Measurements from ENCODE around the gene PMVK. TPM values are rescaled to one million over a fixed set of nuclear protein-coding genes. Genes with fewer than 3 reads are reported as not detected.

Gene PMVK
- total RNA-seq, 3 donors from 2014 or later: 15.0 to 16.7 (median 16.4) TPM

DNA sequence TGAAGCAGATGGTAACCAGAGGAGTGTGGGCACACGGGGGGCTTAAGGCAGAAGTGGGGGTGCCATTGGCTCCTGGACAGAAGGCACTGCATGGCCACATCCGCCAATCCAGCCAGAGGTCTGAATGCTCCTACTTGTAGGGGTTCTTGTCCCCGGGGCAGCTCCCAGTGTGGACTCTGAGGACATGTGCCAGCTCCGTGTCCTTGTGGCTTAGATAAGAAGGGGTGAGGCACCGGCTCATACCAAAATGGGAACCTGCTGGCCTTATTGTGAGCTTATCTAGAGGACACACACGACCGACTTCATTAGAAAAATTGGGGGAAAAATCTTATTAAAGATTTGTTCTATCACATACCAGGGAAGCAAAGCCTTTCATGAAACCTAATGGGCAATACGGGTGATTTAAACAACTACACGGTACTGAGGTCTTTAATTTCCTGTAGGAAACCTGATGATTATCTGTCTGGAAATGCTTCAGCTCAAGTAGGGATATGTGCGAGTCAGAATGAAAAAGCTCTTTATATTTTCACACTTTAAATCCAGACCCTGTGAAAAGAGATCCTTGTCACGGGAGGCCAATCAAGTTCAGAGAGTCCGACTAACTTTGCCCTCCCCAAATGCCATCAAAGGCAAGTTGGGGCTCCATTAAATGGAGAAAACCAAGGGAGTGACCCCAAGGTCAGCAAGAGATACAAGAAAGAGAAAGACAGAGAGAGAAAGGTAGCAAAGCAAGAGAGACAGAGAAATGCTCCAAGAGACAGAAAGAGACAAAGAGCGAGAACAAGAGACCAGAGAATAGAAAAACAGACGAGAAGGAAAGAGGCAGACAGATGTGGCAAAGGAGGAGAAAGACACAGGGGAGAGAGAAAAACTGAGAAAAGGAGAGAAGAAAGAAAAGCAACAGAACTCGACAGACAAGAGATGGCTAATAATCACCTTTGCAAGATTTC is 52.3 kb downstream of the PMVK start:
- DNase-seq (ENCODE audit: low spot score in 2 of 2): no peak
- no peak for TF ChIP-seq POLR2A (IDR thresholded peaks at IDR 0.05)
- no peak for TF ChIP-seq CTCF (IDR thresholded peaks at IDR 0.05)
- no peak for TF ChIP-seq POLR2AphosphoS5 (IDR thresholded peaks at IDR 0.05)
- no peak overlapping the region for H3K4me3 ChIP-seq
- no peaks in the 10 kb centered on the region for H3K27me3 ChIP-seq
- intact Hi-C loops (cut with DNase I; ENCODE audit: low total_unique reads): loop anchor here (1.0 kb wide), 1 partner anchor 45 kb away; no protein-coding TSS in a partner anchor
- H3K36me3 ChIP-seq: no peaks in the 10 kb centered on the region
- no peak overlapping the region for H3K27ac ChIP-seq
- H3K9me3 ChIP-seq: no peaks in the 10 kb centered on the region
- no peaks in the 10 kb centered on the region for H3K4me1 ChIP-seq

- H3K27me3 ChIP-seq: no peaks in the 10 kb centered on the region
- intact Hi-C loops (cut with DNase I; ENCODE audit: low total_unique reads): no loop called here
- no peaks in the 10 kb centered on the region for H3K9me3 ChIP-seq
- TF ChIP-seq POLR2AphosphoS5 (IDR thresholded peaks at IDR 0.05) (no peak), CTCF (IDR thresholded peaks at IDR 0.05) (no peak), POLR2A (IDR thresholded peaks at IDR 0.05) (no peak)
- no peak overlapping the region for H3K27ac ChIP-seq
- no peaks in the 10 kb centered on the region for H3K36me3 ChIP-seq
- H3K4me1 ChIP-seq: no peaks in the 10 kb centered on the region
- no peak overlapping the region for H3K4me3 ChIP-seq
- DNase-seq (ENCODE audit: low spot score in 2 of 2): no peak
These were observed 54.5 kb downstream of the PMVK start for GRCh38 chr1:154881820-154882535.

GRCh38 chr1:154880671-154881070 is 55.8 kb downstream of the PMVK start:
- H3K9me3 ChIP-seq: no peaks in the 10 kb centered on the region
- TF ChIP-seq POLR2AphosphoS5 (IDR thresholded peaks at IDR 0.05) (no peak), POLR2A (IDR thresholded peaks at IDR 0.05) (no peak), CTCF (IDR thresholded peaks at IDR 0.05) (no peak)
- no peaks in the 10 kb centered on the region for H3K36me3 ChIP-seq
- intact Hi-C loops (cut with DNase I; ENCODE audit: low total_unique reads): no loop called here
- H3K4me1 ChIP-seq: no peaks in the 10 kb centered on the region
- DNase-seq (ENCODE audit: low spot score in 2 of 2): no peak
- H3K4me3 ChIP-seq: no peak overlapping the region
- no peak overlapping the region for H3K27ac ChIP-seq
- H3K27me3 ChIP-seq: no peaks in the 10 kb centered on the region

DNA sequence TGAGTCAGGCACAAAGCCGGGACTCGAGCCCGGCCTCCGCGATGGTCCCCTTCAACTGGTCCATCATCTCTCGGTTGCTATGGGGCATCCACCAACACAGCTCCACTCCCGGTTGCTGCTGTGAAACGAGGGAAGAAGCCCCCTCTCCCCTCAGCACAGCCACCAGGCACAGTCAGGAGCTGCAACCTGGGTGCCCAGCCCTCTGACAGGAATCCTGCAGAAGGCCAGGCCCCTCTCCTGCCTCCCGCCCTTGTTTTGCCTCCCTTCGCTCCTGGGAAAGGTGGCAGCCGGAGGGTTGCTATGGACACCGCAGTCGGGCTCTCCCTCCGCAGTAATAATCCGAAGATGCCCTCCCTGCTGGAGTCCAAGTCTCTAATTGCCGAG is 57.5 kb downstream of the PMVK start:
- no peaks in the 10 kb centered on the region for H3K27me3 ChIP-seq
- intact Hi-C loops (cut with DNase I; ENCODE audit: low total_unique reads): no loop called here

GRCh38 chr1:154878371-154879037 is 58.0 kb downstream of the PMVK start:
- no peaks in the 10 kb centered on the region for H3K27me3 ChIP-seq
- TF ChIP-seq POLR2AphosphoS5 (IDR thresholded peaks at IDR 0.05) (peak in 1 of 3 donors; percentile 37), CTCF (IDR thresholded peaks at IDR 0.05) (peak; percentile 63 to 83 (median 79)), POLR2A (IDR thresholded peaks at IDR 0.05) (no peak)
- no peaks in the 10 kb centered on the region for H3K36me3 ChIP-seq
- DNase-seq (ENCODE audit: low spot score in 2 of 2): peak; percentile 62 to 77
- H3K4me1 ChIP-seq: no peaks in the 10 kb centered on the region
- intact Hi-C loops (cut with DNase I; ENCODE audit: low total_unique reads): no loop called here
- H3K4me3 ChIP-seq: no peak overlapping the region
- H3K27ac ChIP-seq: no peak overlapping the region
- H3K9me3 ChIP-seq: no peaks in the 10 kb centered on the region

More for the DNA sequence above, 57.5 kb downstream of the PMVK start:
- Histone ChIP-seq H3K36me3 (no peaks in the 10 kb centered on the region), H3K9me3 (no peaks in the 10 kb centered on the region), H3K4me1 (no peaks in the 10 kb centered on the region), H3K4me3 (no peak overlapping the region), H3K27ac (no peak overlapping the region)
- no peak for TF ChIP-seq POLR2AphosphoS5 (IDR thresholded peaks at IDR 0.05)
- DNase-seq (ENCODE audit: low spot score in 2 of 2): no peak

Measured in breast epithelium (tissue), 4 donors.